HG02852 (cell line): ENCODE measurements around the gene SLCO1B3.
"Not testable (repeated sequence)": the region's sequence is repeated elsewhere in the genome, so short reads cannot be mapped to it uniquely, and the experiment has no call there.

ENCODE experiments used
- ATAC-seq: cut with Tn5 transposase; IDR thresholded peaks from one replicate; pipeline ENCODE4 v1.9.1; 2021; ENCODE audit warnings: mild to moderate bottlenecking, moderate library complexity; ENCODE audit not compliant: unreplicated experiment

SLCO1B3 gene, protein sequence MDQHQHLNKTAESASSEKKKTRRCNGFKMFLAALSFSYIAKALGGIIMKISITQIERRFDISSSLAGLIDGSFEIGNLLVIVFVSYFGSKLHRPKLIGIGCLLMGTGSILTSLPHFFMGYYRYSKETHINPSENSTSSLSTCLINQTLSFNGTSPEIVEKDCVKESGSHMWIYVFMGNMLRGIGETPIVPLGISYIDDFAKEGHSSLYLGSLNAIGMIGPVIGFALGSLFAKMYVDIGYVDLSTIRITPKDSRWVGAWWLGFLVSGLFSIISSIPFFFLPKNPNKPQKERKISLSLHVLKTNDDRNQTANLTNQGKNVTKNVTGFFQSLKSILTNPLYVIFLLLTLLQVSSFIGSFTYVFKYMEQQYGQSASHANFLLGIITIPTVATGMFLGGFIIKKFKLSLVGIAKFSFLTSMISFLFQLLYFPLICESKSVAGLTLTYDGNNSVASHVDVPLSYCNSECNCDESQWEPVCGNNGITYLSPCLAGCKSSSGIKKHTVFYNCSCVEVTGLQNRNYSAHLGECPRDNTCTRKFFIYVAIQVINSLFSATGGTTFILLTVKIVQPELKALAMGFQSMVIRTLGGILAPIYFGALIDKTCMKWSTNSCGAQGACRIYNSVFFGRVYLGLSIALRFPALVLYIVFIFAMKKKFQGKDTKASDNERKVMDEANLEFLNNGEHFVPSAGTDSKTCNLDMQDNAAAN

DNA sequence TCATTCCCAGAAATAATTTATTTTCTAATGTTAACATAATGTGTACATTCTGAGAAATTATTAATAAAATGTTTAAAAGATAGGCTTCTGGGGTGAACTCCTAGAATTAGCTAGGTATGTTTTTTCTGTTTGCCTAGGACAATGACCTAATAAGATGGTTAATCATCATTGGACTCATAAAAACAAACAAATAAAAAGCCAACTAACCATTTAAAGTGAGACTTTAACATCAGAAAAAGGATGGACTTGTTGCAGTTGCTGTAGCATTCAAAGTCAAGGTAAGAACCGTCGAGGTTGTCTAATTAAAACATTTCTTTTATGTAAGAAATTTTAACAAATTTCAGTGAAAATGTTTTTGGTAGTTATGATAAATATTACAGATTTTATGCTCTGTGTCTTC, at the start of gene SLCO1B3:
Gene SLCO1B3, plus strand, starts transcription at position 219 of the 400 bp plus-strand sequence. CDS start 5,034 bp downstream, outside the sequence.
- ATAC-seq, result no peak

DNA sequence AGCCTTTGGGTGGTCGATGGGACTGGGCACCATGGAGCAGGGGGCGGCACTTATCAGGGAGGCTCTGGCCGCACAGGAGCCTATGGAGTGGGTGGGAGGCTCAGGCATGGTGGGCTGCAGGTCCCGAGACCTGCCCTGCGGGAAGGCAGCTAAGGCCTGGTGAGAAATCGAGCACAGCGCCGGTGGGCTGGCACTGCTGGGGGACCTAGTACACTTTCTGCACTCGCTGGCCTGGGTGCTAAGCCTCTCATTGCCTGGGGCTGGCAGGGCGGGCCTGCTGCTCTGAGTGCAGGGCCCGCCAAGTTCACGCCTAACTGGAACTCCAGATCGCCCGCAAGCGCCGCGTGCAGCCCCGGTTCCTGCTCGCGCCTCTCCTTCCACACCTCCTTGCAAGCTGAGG, 33.1 kb upstream of the SLCO1B3 start:
- ATAC-seq, result no peak

DNA sequence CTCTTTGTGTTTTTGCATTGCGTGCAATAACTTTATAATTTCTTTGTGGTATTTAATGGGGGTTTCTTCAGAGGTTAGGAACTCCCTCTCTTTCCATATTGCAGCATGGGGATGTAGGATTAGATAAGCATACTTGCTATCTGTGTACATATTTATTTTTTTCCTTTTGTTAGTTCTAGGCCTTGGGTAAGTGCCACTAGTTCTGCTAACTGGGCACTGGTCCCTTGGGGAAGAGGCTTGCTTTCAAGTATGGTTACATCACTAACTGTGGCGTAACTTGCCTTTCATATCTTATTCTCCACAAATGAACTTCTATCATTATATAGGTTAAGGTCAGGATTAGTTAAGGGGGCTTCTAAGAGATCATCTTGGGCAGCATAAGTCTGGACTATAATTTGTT, 31.5 kb upstream of the SLCO1B3 start:
- no peak for ATAC-seq

DNA sequence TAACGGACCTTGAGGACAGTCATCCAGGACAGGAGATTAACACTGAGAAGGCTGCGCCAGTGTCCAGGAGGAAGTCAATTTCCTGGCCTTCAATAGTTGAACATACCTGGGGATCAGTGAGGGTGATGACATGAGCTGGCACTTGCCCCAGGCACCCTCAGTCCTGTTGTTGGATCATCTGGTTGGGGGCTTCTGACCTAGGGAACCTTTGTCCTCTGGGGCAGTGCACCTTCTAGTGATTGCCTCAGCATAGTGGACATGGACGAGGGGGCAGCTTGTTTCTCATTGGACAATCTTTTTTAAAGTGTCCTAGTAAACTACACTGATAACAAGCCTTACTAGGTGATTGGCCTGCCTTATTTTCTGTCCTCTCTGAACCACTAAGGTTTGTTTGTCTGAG, 30.5 kb upstream of the SLCO1B3 start:
- ATAC-seq, result not testable (repeated sequence)

DNA sequence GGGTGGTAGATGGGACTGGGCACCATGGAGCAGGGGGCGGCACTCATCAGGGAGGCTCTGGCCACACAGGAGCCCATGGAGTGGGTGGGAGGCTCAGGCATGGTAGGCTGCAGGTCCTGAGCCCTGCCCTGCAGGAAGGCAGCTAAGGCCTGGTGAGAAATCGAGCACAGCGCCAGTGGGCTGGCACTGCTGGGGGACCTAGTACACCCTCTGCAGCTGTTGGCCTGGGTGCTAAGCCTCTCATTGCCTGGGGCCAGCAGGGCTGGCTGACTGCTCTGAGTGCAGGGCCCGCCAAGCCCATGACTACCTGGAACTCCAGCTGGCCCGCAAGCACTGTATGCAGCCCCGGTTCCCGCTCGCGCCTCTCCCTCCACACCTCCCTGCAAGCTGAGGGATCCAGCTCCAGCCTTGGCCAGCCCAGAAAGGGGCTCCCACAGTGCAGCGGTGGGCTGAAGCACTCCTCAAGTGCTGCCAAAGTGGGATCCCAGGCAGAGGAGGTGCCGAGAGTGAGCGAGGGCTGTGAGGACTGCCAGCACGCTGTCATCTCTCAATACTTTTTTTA, 26.6 kb upstream of the SLCO1B3 start:
- not testable (repeated sequence) for ATAC-seq

DNA sequence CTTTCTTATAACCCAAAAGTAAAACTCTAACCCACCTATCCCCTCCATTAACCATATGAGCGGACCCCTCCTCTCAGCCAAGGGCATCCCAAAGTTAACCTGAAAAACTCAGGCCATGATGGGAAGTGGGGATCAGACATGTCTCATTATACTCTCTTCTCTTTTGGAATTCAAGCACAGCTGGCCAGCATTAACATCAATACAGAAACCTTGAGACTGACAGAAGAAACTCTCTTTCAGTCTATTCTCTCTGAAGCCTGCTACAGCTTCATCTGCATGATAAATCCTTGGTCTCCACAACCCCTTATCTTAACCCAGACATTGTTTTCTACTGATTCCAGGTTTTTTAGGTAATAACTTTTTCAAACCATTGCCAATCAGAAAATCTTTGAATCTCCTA, 17.5 kb upstream of the SLCO1B3 start:
- ATAC-seq, result no peak

DNA sequence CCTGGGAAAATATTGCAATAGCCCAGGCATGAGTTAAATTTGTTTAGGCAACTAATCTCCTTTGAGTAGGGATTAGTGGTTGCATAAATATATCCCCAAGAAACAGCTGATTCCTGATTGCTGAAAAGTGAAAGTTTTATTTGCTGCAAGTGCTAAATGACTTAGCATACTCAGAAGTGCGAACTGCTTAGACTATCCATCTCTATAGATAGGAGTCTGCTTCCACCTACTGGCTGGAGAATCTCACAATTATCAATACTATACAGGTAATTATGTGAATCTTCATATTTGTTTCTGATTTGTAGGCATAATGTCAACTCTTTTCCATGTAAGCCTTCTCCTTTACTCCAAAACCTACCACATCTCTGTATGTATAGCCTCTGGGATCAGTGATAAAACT, 12.0 kb upstream of the SLCO1B3 start:
- no peak for ATAC-seq

DNA sequence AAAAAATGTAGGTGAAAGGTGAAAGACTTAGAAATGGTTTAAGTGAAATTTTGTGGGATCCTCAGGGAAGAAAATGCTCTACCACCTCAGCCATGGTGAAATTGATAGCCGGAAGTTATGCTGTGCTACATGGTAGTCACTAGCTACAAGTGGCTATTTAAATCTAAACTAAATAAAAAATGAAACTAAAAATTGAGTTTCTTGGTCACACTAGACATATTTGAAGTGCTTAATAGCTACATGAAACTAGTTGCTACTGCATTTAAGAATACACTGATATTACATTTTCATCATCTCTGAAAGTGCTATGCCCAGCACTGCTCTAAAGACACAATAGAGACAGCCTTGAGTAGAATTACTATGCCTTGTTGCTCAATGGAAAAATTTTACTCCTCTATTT, 10.3 kb upstream of the SLCO1B3 start:
- no peak for ATAC-seq

DNA sequence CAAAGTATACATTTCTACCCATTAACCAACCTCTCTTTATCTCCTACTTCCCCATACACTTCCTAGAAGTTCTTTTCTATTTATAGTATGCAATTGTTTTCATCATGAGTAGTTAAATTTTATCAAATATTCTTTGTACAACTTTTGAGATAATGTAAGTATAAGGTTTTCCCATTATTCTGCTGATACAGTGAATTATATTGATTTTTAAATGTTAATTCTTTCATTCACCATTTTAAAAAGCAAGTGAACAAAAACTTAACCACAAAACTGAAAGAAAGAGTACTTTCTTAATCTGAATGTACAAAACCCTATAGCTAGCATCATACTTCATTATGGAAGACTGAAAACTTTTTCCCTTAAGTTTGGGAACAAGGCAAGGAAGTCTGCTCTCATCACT, 9.5 kb upstream of the SLCO1B3 start:
- ATAC-seq, result no peak

DNA sequence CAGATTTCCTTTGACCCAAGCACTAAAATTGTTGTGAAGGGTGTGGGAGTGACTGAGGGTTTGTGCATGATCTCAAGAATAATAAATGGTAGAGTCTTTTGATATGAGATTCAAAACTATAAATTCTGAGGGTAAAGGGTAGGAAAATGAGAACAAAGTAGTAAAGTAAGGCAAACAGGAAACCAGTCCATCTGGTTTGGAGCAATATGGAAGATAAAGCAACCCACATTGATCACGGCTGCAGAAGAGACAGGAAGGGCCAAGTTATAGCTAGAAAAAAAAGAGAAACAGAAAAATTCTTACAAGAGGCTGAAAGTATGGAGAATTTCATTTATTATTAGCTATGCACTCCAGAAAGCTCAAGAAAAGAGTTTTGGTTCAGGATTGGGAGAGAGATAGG, 4.6 kb upstream of the SLCO1B3 start:
- no peak for ATAC-seq

DNA sequence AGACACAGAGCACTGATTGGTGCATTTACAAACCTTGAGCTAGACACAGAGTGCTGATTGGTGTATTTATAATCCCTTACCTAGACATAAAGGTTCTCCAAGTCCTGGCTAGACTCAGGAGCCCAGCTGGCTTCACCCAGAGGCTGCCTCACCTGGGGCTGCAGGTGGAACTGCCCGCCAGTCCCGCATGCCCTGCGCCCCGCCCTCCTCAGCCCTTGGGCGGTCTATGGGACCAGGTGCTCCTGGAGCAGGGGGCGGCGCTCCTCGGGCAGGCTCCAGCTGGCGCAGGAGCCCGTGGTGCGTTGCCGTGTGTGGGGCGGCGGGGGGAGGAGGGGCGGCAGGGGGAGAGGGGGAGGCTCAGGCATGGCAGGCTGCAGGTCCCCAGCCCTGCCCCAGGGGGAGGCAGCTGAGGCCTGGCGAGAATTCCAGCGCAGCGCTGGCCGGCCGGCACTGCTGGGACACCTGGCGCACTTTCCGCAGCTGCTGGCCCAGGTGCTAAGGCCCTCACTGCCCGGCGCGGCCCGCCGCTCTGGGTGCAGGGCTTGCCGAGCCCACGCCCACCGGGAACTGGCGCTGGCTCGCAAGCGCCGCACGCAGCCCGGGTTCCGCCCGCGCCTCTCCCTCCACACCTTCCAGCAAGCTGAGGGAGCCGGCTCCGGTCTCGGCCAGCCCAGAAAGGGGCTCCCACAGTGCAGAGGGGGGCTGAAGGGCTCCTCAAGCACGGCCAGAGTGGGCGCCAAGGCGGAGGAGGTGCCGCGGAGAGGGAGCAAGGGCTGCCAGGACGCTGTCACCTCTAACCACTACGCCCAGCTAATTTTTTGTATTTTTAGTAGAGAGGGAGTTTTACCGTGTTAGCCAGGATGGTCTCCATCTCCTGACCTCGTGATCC, 3.1 kb upstream of the SLCO1B3 start:
- ATAC-seq, result no peak

DNA sequence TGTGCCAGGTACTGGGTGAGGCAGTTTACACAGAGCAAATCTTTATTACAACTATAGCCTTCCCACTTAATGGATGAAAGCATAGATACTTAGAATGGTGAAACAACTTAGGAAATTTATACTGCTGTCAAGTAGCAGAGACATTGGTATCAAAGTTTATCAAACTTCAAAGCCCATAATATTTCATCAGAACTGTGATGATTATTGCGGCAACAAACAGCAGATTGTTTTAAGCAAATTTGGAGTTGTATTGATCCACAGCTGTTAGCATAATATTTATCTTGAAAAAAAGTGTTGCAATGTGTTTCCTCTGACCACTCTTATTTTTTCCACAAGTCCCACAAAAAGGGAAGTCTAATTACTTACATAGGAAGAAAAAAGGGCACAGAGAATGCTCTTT, 2.0 kb upstream of the SLCO1B3 start:
- ATAC-seq, result no peak

DNA sequence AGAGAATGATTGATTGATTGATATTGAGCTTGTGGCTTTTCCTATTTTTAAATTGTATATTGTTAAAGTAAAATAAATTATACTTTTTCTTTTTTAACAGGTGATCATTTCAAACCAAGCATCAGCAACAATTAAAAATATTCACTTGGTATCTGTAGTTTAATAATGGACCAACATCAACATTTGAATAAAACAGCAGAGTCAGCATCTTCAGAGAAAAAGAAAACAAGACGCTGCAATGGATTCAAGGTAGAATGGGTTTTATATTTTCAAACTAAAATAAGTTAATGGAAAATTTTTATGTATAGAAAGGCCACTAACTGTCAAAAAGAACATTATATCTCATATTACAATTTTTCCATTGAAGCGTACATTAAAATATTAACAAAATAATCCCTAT, 5.1 kb downstream of the SLCO1B3 start:
- no peak for ATAC-seq

DNA sequence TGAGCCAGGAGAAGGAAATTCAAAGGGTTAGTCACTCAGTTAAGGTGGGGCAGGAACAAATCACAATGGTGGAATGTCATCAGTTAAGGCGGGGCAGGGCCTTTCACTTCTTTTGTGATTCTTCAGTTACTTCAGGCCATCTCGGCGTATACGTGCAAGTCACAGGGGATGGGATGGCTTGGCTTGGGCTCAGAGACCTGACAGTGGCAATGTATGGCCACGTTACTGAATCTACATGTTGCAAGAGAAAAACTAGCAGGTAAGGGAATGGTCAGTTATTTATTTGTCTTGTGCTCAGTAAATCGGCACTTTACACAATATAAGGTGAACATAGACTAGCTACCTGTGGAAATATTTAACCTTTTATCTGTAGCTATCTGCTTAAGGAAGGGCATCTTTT, 11.9 kb downstream of the SLCO1B3 start:
- ATAC-seq, result no peak

DNA sequence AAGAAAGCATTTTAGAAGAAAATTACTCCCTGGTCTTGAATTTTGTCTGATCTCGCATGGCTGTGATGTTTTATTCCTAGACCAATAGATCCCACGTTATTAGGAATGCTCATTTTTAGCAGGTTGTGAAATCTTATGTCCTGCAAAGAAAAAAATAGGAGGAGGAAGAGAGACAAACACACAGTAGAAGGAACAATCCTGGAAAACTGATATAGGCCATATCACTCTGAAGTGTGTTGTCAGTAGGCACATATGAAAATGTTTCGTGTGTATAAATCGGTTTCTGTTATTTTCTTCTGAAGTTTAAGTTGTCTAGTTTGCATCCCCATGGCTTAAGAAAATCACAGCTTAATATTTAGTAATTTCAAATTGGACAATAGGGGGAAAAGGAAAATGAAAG, 12.4 kb downstream of the SLCO1B3 start:
- ATAC-seq, result no peak

DNA sequence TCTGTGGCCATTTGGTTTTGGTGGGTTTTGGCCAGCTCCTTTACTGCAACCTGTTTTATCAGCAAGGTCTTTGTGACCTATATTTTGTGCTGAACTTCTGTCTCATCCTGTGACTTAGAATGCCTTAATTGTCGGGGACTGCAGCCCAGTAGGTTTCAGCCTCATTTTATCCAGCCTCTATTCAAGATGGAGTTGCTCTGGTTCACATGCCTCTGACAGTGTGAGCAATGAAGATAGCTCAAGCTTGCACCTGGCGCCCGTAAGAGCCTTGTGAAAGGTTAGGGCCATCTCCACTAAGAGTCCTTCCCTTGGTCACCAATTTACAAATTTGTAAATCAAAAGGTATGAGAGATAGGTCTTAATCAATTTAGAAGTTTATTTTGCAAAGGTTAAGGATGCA, 19.4 kb downstream of the SLCO1B3 start:
- no peak for ATAC-seq

DNA sequence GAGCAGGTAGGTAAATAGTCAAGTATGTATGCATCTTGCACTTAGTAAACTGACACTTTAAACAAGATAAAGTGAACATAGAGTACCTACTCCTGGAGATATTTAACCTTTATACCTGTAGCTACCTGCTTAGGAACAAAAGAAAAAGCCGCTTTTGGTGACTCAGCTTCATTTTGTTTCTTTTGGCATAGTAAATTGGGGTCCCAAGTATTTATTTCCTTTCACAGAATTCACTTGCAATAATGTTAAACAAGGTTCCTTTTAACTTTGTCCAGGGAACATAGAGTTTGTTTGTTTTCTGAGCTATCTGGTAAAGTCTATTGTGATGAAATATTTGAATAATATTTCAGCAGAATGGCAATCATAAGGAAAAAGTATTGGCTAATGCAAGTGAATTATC, 20.0 kb downstream of the SLCO1B3 start:
- no peak for ATAC-seq

DNA sequence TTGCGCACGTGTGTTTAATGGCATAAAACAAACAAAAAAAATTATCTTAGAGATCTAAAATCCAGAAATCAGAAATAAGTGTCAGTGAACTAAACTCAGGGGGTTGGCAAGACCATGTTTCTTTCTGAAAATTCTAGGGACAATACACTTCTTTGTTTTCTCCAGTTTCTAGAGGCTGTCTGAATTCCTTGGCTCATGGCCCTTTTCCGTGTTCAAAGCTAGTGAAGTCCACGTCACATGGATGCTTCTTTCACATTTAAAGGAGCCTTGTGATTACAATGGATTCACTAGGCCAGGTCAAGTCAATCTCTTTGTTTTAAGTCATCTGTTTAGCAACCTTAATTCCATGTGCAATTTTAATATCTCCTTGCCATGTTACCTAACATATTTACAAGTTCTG, 22.4 kb downstream of the SLCO1B3 start:
- ATAC-seq, result no peak

DNA sequence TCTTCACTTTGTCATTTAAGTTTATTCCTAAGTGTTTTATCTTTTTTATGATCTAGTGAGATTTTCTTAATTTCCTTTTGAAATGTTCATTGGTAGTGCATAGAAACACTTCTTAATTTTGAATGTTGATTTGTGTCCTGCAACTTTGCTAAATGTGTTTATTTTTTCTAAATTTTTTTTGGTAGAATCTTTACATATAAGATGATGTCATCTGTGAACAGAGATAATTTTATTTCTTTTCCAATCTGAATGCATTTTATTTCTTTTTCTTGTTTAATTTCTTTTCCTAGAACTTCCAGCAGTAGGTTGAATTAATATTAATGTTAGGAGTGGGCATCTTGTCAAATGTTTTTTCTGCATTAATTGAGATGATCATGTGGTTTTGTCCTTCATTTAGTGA, 42.1 kb downstream of the SLCO1B3 start:
- no peak for ATAC-seq

DNA sequence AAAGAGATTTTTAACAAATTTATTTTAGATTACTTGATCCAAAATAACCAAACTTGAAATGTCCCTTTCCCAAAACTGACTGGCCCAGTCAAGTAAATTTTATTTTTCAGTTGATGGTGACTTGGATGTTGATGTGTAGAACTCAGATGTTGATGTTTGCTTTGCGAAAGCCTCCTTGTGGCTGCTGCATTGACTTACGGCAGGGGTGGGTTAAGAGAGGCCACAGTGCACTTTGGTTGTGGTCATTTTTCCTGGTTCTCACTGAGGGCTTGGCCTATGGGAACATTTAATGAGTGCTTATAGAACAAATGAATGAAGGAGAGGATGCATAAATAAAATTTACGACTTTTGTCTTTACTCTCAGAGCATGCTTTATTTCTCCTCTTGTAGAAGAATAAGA, 52.6 kb downstream of the SLCO1B3 start:
- ATAC-seq, result no peak

DNA sequence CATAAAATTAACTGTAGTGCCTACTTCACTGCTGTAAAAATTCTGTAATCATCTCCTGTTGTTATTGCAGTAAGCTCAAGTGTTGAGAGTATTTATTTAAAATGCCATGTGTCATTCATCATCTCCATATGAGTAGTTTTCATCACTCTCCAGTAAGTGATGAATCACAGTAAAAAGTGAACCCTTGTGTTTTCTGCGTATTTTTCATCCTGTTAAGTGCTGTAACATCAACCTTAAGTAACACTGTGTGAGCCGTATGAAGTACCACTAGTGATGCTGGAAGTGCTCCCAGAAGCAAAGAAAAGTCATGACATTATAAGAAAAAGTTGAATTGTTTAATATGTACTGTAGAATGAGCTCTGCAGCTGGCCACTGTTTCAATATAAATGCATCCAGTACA, 55.4 kb downstream of the SLCO1B3 start:
- no peak for ATAC-seq
